ENCODE measurements around the gene ACKR2.

The ACKR2 gene

GRCh38 chr3:42892169-42892568, 82.9 kb downstream of the ACKR2 start:
- H3K4me3 ChIP-seq (ENCODE audit: low read depth, low read length) = no peak overlapping the region
- in situ Hi-C loops (cut with HindIII; ENCODE audit: low sequenced_read_pairs) = no loop called here
- TF ChIP-seq CTCF (IDR thresholded peaks at IDR 0.05; ENCODE audit: low read depth, low read length) = no peak
- DNase-seq (ENCODE audit: low read depth, low spot score) = no peak

- no peak for DNase-seq (ENCODE audit: low read depth, low spot score)
- in situ Hi-C loops (cut with HindIII; ENCODE audit: low sequenced_read_pairs) = no loop called here
- H3K4me3 ChIP-seq (ENCODE audit: low read depth, low read length) = no peak overlapping the region
- no peak for TF ChIP-seq CTCF (IDR thresholded peaks at IDR 0.05; ENCODE audit: low read depth, low read length)
Observed at GRCh38 chr3:42892807-42893206, 83.6 kb downstream of the ACKR2 start.

- H3K4me3 ChIP-seq (ENCODE audit: low read depth, low read length) = no peak overlapping the region
- in situ Hi-C loops (cut with HindIII; ENCODE audit: low sequenced_read_pairs) = no loop called here
- DNase-seq (ENCODE audit: low read depth, low spot score) = no peak
- TF ChIP-seq CTCF (IDR thresholded peaks at IDR 0.05; ENCODE audit: low read depth, low read length) = no peak
Observed at GRCh38 chr3:42894698-42895579, 85.7 kb downstream of the ACKR2 start.

GRCh38 chr3:42895580-42895868, 86.3 kb downstream of the ACKR2 start:
- in situ Hi-C loops (cut with HindIII; ENCODE audit: low sequenced_read_pairs) = no loop called here
- no peak for TF ChIP-seq CTCF (IDR thresholded peaks at IDR 0.05; ENCODE audit: low read depth, low read length)
- H3K4me3 ChIP-seq (ENCODE audit: low read depth, low read length) = no peak overlapping the region
- no peak for DNase-seq (ENCODE audit: low read depth, low spot score)

GRCh38 chr3:42898896-42899675, 89.8 kb downstream of the ACKR2 start:
- in situ Hi-C loops (cut with HindIII; ENCODE audit: low sequenced_read_pairs) = no loop called here
- DNase-seq (ENCODE audit: low read depth, low spot score) = no peak
- TF ChIP-seq CTCF (IDR thresholded peaks at IDR 0.05; ENCODE audit: low read depth, low read length) = no peak
- H3K4me3 ChIP-seq (ENCODE audit: low read depth, low read length) = no peak overlapping the region

DNA sequence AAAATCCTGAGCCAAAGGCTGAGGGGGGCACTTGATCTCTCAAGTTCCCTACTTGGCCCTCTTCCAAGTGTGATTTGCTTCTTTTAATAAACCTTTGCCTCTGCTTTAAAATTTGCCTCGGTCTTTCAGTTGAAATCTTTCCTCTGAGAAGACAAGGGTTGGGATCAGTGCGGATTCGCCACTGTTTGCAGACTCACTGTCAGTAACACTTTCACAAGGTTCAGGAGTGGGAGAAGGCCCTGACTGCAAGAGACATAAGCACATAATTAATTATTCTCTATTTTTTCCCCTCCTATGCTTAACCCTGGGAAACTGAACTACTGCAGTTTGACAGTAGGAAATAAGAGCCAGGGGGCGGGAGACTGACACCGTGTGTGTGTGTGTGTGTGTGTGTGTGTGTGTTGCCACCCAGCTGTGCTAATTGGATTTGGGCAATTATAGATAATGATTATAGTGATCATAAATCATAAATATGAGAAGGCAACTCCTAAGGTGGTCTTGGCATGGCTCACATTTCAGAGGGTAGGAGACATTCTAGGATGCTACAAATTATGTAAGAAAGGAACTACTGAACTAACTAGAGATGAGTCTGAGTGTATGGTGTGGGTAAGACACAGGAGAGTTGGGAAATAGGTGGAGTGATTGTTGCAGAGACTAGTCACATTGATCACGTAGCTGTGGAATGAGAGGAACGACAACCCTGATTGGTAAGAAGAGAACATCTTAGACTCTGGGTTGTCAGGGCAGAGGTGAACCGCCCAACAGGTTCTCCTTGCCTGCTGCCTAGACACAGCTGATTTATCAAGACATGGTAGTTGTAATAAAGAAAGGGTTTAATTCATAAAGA, 91.2 kb downstream of the ACKR2 start:
- H3K4me3 ChIP-seq (ENCODE audit: low read depth, low read length) = no peak overlapping the region
- no peak for TF ChIP-seq CTCF (IDR thresholded peaks at IDR 0.05; ENCODE audit: low read depth, low read length)
- in situ Hi-C loops (cut with HindIII; ENCODE audit: low sequenced_read_pairs) = no loop called here

More for the DNA sequence above, 91.2 kb downstream of the ACKR2 start:
- no peak for DNase-seq (ENCODE audit: low read depth, low spot score)

All from astrocyte of the spinal cord (primary cell).